CD8-positive, alpha-beta memory T cell (primary cell): ENCODE data around the gene MARCO. TPM values are rescaled to one million over a fixed set of nuclear protein-coding genes. Genes with fewer than 3 reads are reported as not detected.

ENCODE experiments used
- CTCF ChIA-PET: fragments of 350-600 bp; sonication (Branson Sonifier 250); formaldehyde crosslinking; loops from one replicate; lab custom pipeline; 2021; ENCODE audit warnings: antibody characterized with exemption; lab: Charles Lee
- POLR2A ChIA-PET: fragments of 350-600 bp; sonication (Branson Sonifier 250); formaldehyde crosslinking; loops from one replicate; lab custom pipeline; 2021; ENCODE audit warnings: antibody characterized with exemption; lab: Charles Lee
- DNase-seq, 5 donors: peaks; one replicate each; pipeline versions ENCODE4 v3.0.0 to v3.0.0-alpha.2; 2020 to 2022; ENCODE audit warnings: mixed read lengths in 1 of 5
- H3K27ac ChIP-seq: one replicate; pipeline ENCODE4 v1.7.0; 2013; ENCODE audit warnings: low read depth, mild to moderate bottlenecking, low read length, moderate library complexity
- H3K27me3 ChIP-seq: 2 replicates; pipeline ENCODE4 v1.7.0; 2013; ENCODE audit warnings: low read length, mild to moderate bottlenecking; ENCODE audit not compliant: insufficient read depth, poor library complexity, severe bottlenecking
- H3K36me3 ChIP-seq: 2 replicates; pipeline ENCODE4 v1.7.0; 2013; ENCODE audit warnings: mild to moderate bottlenecking, low read length, moderate library complexity; ENCODE audit not compliant: insufficient read depth
- H3K4me1 ChIP-seq: 2 replicates; pipeline ENCODE4 v1.7.0; 2013; ENCODE audit warnings: mild to moderate bottlenecking, low read length, moderate library complexity; ENCODE audit not compliant: insufficient read depth
- H3K4me3 ChIP-seq: 2 replicates; pipeline ENCODE4 v1.7.0; 2013; ENCODE audit warnings: mild to moderate bottlenecking, low read length
- H3K9me3 ChIP-seq: 2 replicates; pipeline ENCODE4 v1.7.0; 2013; ENCODE audit warnings: mild to moderate bottlenecking, low read length
- H3K27ac Mint-ChIP-seq, 8 donors: one replicate each; pipeline ENCODE4 v1.8.0; 2020 to 2021; ENCODE audit warnings: mixed read lengths in 8 of 8, mild to moderate bottlenecking in 6 of 8, inconsistent platforms in 3 of 8, moderate library complexity in 3 of 8
- H3K27me3 Mint-ChIP-seq, 2 donors: one replicate each; pipeline ENCODE4 v1.8.0; 2020 to 2021; ENCODE audit warnings: mixed read lengths in 2 of 2, mild to moderate bottlenecking in 1 of 2, moderate library complexity in 1 of 2
- H3K36me3 Mint-ChIP-seq, 3 donors: one replicate each; pipeline ENCODE4 v1.8.0; 2020 to 2021; ENCODE audit warnings: mixed read lengths in 3 of 3, inconsistent platforms in 1 of 3, mild to moderate bottlenecking in 1 of 3
- H3K4me1 Mint-ChIP-seq, 3 donors: one replicate each; pipeline ENCODE4 v1.8.0; 2020 to 2021; ENCODE audit warnings: mixed read lengths in 3 of 3, inconsistent platforms in 1 of 3, mild to moderate bottlenecking in 1 of 3
- H3K4me3 Mint-ChIP-seq, 7 donors: one replicate each; pipeline ENCODE4 v1.8.0; 2020 to 2021; ENCODE audit warnings: mixed read lengths in 7 of 7, mild to moderate bottlenecking in 6 of 7, moderate library complexity in 4 of 7, inconsistent platforms in 2 of 7
- H3K9me3 Mint-ChIP-seq, 5 donors: one replicate each; pipeline ENCODE4 v1.8.0; 2020 to 2022; ENCODE audit warnings: mixed read lengths in 5 of 5, mild to moderate bottlenecking in 3 of 5, moderate library complexity in 2 of 5, inconsistent platforms in 1 of 5
- polyA plus RNA-seq: library from polyadenylated mRNA; unstranded; fragments of 300-500 nt; fragmentation: Illumina TruSeq; gene quantifications from one replicate; pipeline ENCODE4 v1.2.3, GENCODE V29; 2021
- total RNA-seq, 2 experiments: library from RNA; stranded (reverse); gene quantifications; one replicate each; pipeline ENCODE4 v1.2.3, GENCODE V29; 2021

Gene MARCO
- total and polyA plus RNA-seq, 3 experiments from 2014 or later: not detected

- Mint-ChIP-seq H3K9me3 (no peaks in the 10 kb centered on the region), H3K36me3 (no peaks in the 10 kb centered on the region), H3K27me3 (peaks cover 0 to 4% of the 10 kb centered on the region in 2 donors), H3K27ac (no peak overlapping the region), H3K4me3 (no peak overlapping the region), H3K4me1 (no peaks in the 10 kb centered on the region)
- Histone ChIP-seq H3K36me3 (no peaks in the 10 kb centered on the region), H3K27me3 (no peaks in the 10 kb centered on the region), H3K27ac (no peak overlapping the region), H3K9me3 (no peaks in the 10 kb centered on the region), H3K4me1 (no peaks in the 10 kb centered on the region), H3K4me3 (no peak overlapping the region)
- ChIA-PET CTCF (no interaction called here), POLR2A (no interaction called here)
- DNase-seq: no peak
These were observed 20.3 kb upstream of the MARCO start for GRCh38 chr2:118921646-118922045.

- Mint-ChIP-seq H3K4me1 (no peaks in the 10 kb centered on the region), H3K9me3 (no peaks in the 10 kb centered on the region), H3K27me3 (peaks cover 0 to 4% of the 10 kb centered on the region in 2 donors), H3K36me3 (no peaks in the 10 kb centered on the region), H3K4me3 (no peak overlapping the region), H3K27ac (no peak overlapping the region)
- ChIA-PET POLR2A (no interaction called here), CTCF (no interaction called here)
- DNase-seq: no peak
- H3K4me1 ChIP-seq: no peaks in the 10 kb centered on the region
- no peaks in the 10 kb centered on the region for H3K9me3 ChIP-seq
- no peak overlapping the region for H3K4me3 ChIP-seq
- no peaks in the 10 kb centered on the region for H3K27me3 ChIP-seq
- no peak overlapping the region for H3K27ac ChIP-seq
- H3K36me3 ChIP-seq: no peaks in the 10 kb centered on the region
These were observed 19.7 kb upstream of the MARCO start for GRCh38 chr2:118922254-118922653.

- Histone ChIP-seq H3K9me3 (no peaks in the 10 kb centered on the region), H3K4me1 (no peaks in the 10 kb centered on the region), H3K27ac (no peak overlapping the region), H3K27me3 (no peaks in the 10 kb centered on the region), H3K36me3 (no peaks in the 10 kb centered on the region), H3K4me3 (no peak overlapping the region)
- Mint-ChIP-seq H3K27me3 (peaks cover 0 to 4% of the 10 kb centered on the region in 2 donors), H3K27ac (no peak overlapping the region), H3K4me1 (no peaks in the 10 kb centered on the region), H3K36me3 (no peaks in the 10 kb centered on the region), H3K9me3 (no peaks in the 10 kb centered on the region), H3K4me3 (no peak overlapping the region)
- POLR2A ChIA-PET: no interaction called here
- DNase-seq: no peak
- CTCF ChIA-PET: no interaction called here
These were observed 18.6 kb upstream of the MARCO start for GRCh38 chr2:118923371-118923770.

- Mint-ChIP-seq H3K36me3 (no peaks in the 10 kb centered on the region), H3K27ac (no peak overlapping the region), H3K27me3 (peaks cover 0 to 4% of the 10 kb centered on the region in 2 donors), H3K4me1 (no peaks in the 10 kb centered on the region), H3K4me3 (no peak overlapping the region), H3K9me3 (peaks cover 0 to 5% (median 3%) of the 10 kb centered on the region in 5 donors)
- H3K4me3 ChIP-seq: no peak overlapping the region
- H3K36me3 ChIP-seq: no peaks in the 10 kb centered on the region
- CTCF ChIA-PET: no interaction called here
- H3K9me3 ChIP-seq: no peaks in the 10 kb centered on the region
- POLR2A ChIA-PET: no interaction called here
- H3K27ac ChIP-seq: no peak overlapping the region
- H3K27me3 ChIP-seq: no peaks in the 10 kb centered on the region
- DNase-seq: no peak
- no peaks in the 10 kb centered on the region for H3K4me1 ChIP-seq
These were observed 16.5 kb upstream of the MARCO start for GRCh38 chr2:118925476-118925875.

GRCh38 chr2:118925981-118926380 is 16.0 kb upstream of the MARCO start:
- Mint-ChIP-seq H3K9me3 (peaks cover 0 to 6% (median 5%) of the 10 kb centered on the region in 5 donors), H3K36me3 (no peaks in the 10 kb centered on the region), H3K27ac (no peak overlapping the region), H3K27me3 (peaks cover 0 to 4% of the 10 kb centered on the region in 2 donors), H3K4me3 (no peak overlapping the region), H3K4me1 (no peaks in the 10 kb centered on the region)
- no peaks in the 10 kb centered on the region for H3K27me3 ChIP-seq
- no peak overlapping the region for H3K27ac ChIP-seq
- H3K9me3 ChIP-seq: no peaks in the 10 kb centered on the region
- H3K4me1 ChIP-seq: no peaks in the 10 kb centered on the region
- no peak for DNase-seq
- ChIA-PET CTCF (no interaction called here), POLR2A (no interaction called here)
- H3K4me3 ChIP-seq: no peak overlapping the region
- no peaks in the 10 kb centered on the region for H3K36me3 ChIP-seq

- H3K27ac Mint-ChIP-seq: no peak overlapping the region
- DNase-seq: no peak
- H3K4me1 Mint-ChIP-seq: no peaks in the 10 kb centered on the region
- POLR2A ChIA-PET: no interaction called here
- H3K9me3 Mint-ChIP-seq: peaks cover 14 to 21% (median 17%) of the 10 kb centered on the region in 5 donors
- no peaks in the 10 kb centered on the region for H3K9me3 ChIP-seq
- H3K36me3 Mint-ChIP-seq: no peaks in the 10 kb centered on the region
- H3K4me1 ChIP-seq: no peaks in the 10 kb centered on the region
- H3K4me3 Mint-ChIP-seq: no peak overlapping the region
- no peak overlapping the region for H3K27ac ChIP-seq
- no peaks in the 10 kb centered on the region for H3K27me3 ChIP-seq
- no peaks in the 10 kb centered on the region for H3K36me3 ChIP-seq
- H3K27me3 Mint-ChIP-seq: peaks cover 0 to 4% of the 10 kb centered on the region in 2 donors
- no peak overlapping the region for H3K4me3 ChIP-seq
- CTCF ChIA-PET: no interaction called here
These were observed 12.9 kb upstream of the MARCO start for GRCh38 chr2:118929059-118929458.

- no peak overlapping the region for H3K27ac Mint-ChIP-seq
- H3K36me3 Mint-ChIP-seq: no peaks in the 10 kb centered on the region
- Histone ChIP-seq H3K36me3 (no peaks in the 10 kb centered on the region), H3K27me3 (no peaks in the 10 kb centered on the region), H3K4me3 (no peak overlapping the region), H3K4me1 (no peaks in the 10 kb centered on the region), H3K9me3 (no peaks in the 10 kb centered on the region), H3K27ac (no peak overlapping the region)
- no peaks in the 10 kb centered on the region for H3K27me3 Mint-ChIP-seq
- peaks cover 14 to 21% (median 17%) of the 10 kb centered on the region in 5 donors for H3K9me3 Mint-ChIP-seq
- ChIA-PET CTCF (no interaction called here), POLR2A (no interaction called here)
- H3K4me1 Mint-ChIP-seq: no peaks in the 10 kb centered on the region
- H3K4me3 Mint-ChIP-seq: no peak overlapping the region
- DNase-seq: no peak
These were observed 9.0 kb upstream of the MARCO start for GRCh38 chr2:118932949-118933348.

- ChIA-PET CTCF (no interaction called here), POLR2A (no interaction called here)
- Histone ChIP-seq H3K27ac (no peak overlapping the region), H3K4me1 (no peaks in the 10 kb centered on the region), H3K36me3 (no peaks in the 10 kb centered on the region), H3K27me3 (no peaks in the 10 kb centered on the region), H3K4me3 (no peak overlapping the region), H3K9me3 (no peaks in the 10 kb centered on the region)
- Mint-ChIP-seq H3K36me3 (no peaks in the 10 kb centered on the region), H3K27me3 (peaks cover 1 to 3% of the 10 kb centered on the region in 2 donors), H3K27ac (no peak overlapping the region), H3K9me3 (peaks cover 10 to 15% (median 14%) of the 10 kb centered on the region in 5 donors), H3K4me3 (no peak overlapping the region), H3K4me1 (no peaks in the 10 kb centered on the region)
- no peak for DNase-seq
These were observed 5.7 kb upstream of the MARCO start for GRCh38 chr2:118936306-118936705.

- Mint-ChIP-seq H3K27me3 (peaks cover 1 to 3% of the 10 kb centered on the region in 2 donors), H3K36me3 (no peaks in the 10 kb centered on the region), H3K4me1 (no peaks in the 10 kb centered on the region), H3K9me3 (peaks cover 8 to 15% (median 13%) of the 10 kb centered on the region in 5 donors), H3K4me3 (no peak overlapping the region), H3K27ac (no peak overlapping the region)
- Histone ChIP-seq H3K27ac (no peak overlapping the region), H3K27me3 (no peaks in the 10 kb centered on the region), H3K36me3 (no peaks in the 10 kb centered on the region), H3K4me3 (no peak overlapping the region), H3K9me3 (no peaks in the 10 kb centered on the region), H3K4me1 (no peaks in the 10 kb centered on the region)
- CTCF ChIA-PET: no interaction called here
- no peak for DNase-seq
- POLR2A ChIA-PET: no interaction called here
These were observed 5.1 kb upstream of the MARCO start for GRCh38 chr2:118936936-118937335.
